RWPE1 (cell line): ENCODE results near the gene EXOSC2.

Experiments
- CTCF ChIA-PET: fragments of 350-600 bp; sonication (Branson Sonifier 250); formaldehyde crosslinking; extraction: SDS; loops from one replicate; lab custom pipeline; 2021; lab: Yijun Ruan, JAX
- POLR2A ChIA-PET: fragments of 400-600 bp; formaldehyde crosslinking; extraction: SDS; loops from one replicate; lab custom pipeline; 2020; ENCODE audit warnings: antibody characterized with exemption; ENCODE audit not compliant: low non-redundant PET; lab: Yijun Ruan, JAX
- DNase-seq: peaks from one replicate; pipeline ENCODE4 v3.0.0; 2012; ENCODE audit warnings: low spot score
- H3K27ac ChIP-seq: fragments of 450-650 bp; 2 replicates; pipeline ENCODE4 v1.5.1; 2017
- CTCF ChIP-seq: fragments of 450-650 bp; conservative IDR thresholded peaks from 2 replicates; pipeline ENCODE4 v1.5.1; 2017; ENCODE audit warnings: low read depth, mild to moderate bottlenecking

The EXOSC2 gene

GRCh38 chr9:130660326-130660682 lies 33.3 kb upstream of the EXOSC2 start:
- DNase-seq = no peak
- no peak for TF ChIP-seq CTCF
- ChIA-PET CTCF (no interaction called here), POLR2A (no interaction called here)
- no peak overlapping the region for H3K27ac ChIP-seq

- CTCF ChIA-PET = no interaction called here
These were observed 32.7 kb upstream of the EXOSC2 start for GRCh38 chr9:130660683-130661450.

GRCh38 chr9:130661451-130662098 lies 32.0 kb upstream of the EXOSC2 start:
- ChIA-PET POLR2A (interaction anchor here (0.6 kb wide), 1 partner anchor 14 kb away, joined by 10 read pairs; no protein-coding TSS in a partner anchor), CTCF (interaction anchor here (1.3 to 2.0 kb wide), 2 partner anchors 21 to 23 kb away, joined by 9 to 13 read pairs; no protein-coding TSS in a partner anchor)
- DNase-seq = no peak
- TF ChIP-seq CTCF = no peak
- no peak overlapping the region for H3K27ac ChIP-seq

More at GRCh38 chr9:130660683-130661450, 32.7 kb upstream of the EXOSC2 start:
- no peak overlapping the region for H3K27ac ChIP-seq
- POLR2A ChIA-PET = no interaction called here
- no peak for TF ChIP-seq CTCF
- no peak for DNase-seq

GRCh38 chr9:130662099-130662969 lies 31.2 kb upstream of the EXOSC2 start:
- no peak for DNase-seq
- no peak for TF ChIP-seq CTCF
- POLR2A ChIA-PET = interaction anchor here (0.6 kb wide), 1 partner anchor 15 kb away, joined by 10 read pairs; no protein-coding TSS in a partner anchor
- CTCF ChIA-PET = interaction anchor here (0.7 to 2.0 kb wide), 3 partner anchors 20 to 66 kb away, joined by 3 to 13 read pairs (median 9); no protein-coding TSS in a partner anchor
- no peak overlapping the region for H3K27ac ChIP-seq

- no peak for TF ChIP-seq CTCF
- no peak overlapping the region for H3K27ac ChIP-seq
- CTCF ChIA-PET = interaction anchor here (0.7 to 2.0 kb wide), 3 partner anchors 20 to 67 kb away, joined by 3 to 13 read pairs (median 4); no protein-coding TSS in a partner anchor
- POLR2A ChIA-PET = no interaction called here
- no peak for DNase-seq
These were observed 30.7 kb upstream of the EXOSC2 start for GRCh38 chr9:130662970-130663257.
